GM12878 (cell line): Measurements from ENCODE around the gene IL4. TPM values are rescaled to one million over a fixed set of nuclear protein-coding genes. Genes with fewer than 3 reads are reported as not detected.
A peak's percentile ranks its signal among the peaks of the same experiment; 100 is the strongest.

Experiments
- ATAC-seq: fragments of 200-7000 bp; cut with Tn5 transposase; 3 replicates; pipeline ENCODE4 v1.9.1; 2020; ENCODE audit warnings: mild to moderate bottlenecking, moderate library complexity
- BruUV-seq: library from RNA; stranded (reverse); fragments of 400-500 nt; replicated peaks from 2 replicates; lab custom pipeline; 2021; lab: Mats Ljungman, UMichigan
- CTCF ChIA-PET: fragments of 300-600 bp; sonication (Branson Sonifier 250); formaldehyde crosslinking; extraction: SDS; loops from one replicate; lab custom pipeline; 2021; ENCODE audit warnings: inconsistent platforms; lab: Yijun Ruan, JAX
- POLR2A ChIA-PET: fragments of 350-600 bp; formaldehyde crosslinking; extraction: SDS; loops from one replicate; lab custom pipeline; 2021; ENCODE audit warnings: inconsistent platforms; lab: Charles Lee
- RAD21 ChIA-PET: fragments of 300-600 bp; sonication (Branson Sonifier 250); formaldehyde crosslinking; loops from one replicate; lab custom pipeline; 2023; ENCODE audit warnings: antibody characterized with exemption; ENCODE audit not compliant: unreplicated experiment; lab: Charles Lee
- SMC1A ChIA-PET: fragments of 300-600 bp; sonication (Branson Sonifier 250); formaldehyde crosslinking; loops from one replicate; lab custom pipeline; 2023; ENCODE audit not compliant: unreplicated experiment, uncharacterized antibody; lab: Charles Lee
- DNase-seq: peaks from one replicate; pipeline ENCODE4 v3.0.0-alpha.2; 2011; ENCODE audit warnings: low read depth, low spot score
- FAIRE-seq: peaks from 3 replicates; lab custom pipeline; 2011; peaks lifted over from hg19 to GRCh38; lab: Jason Lieb, UNC
- H2AFZ ChIP-seq: 2 replicates; pipeline ENCODE4 v1.6.0; 2011; ENCODE audit warnings: low read depth, low read length, control low read depth; ENCODE audit not compliant: control insufficient read depth
- H3K27ac ChIP-seq: 2 replicates; pipeline ENCODE4 v1.5.1; 2011; ENCODE audit warnings: control low read depth; ENCODE audit not compliant: control insufficient read depth, insufficient read depth
- H3K27me3 ChIP-seq, 2 experiments: replicated peaks in 1 of 2; 2 replicates each; pipeline versions ENCODE4 v1.6.0 to v1.6.1; 2011; ENCODE audit warnings: low read length in 1 of 2; ENCODE audit not compliant: control insufficient read depth in 2 of 2, insufficient read depth in 2 of 2
- H3K36me3 ChIP-seq, 2 experiments: 2 replicates each; pipeline ENCODE4 v1.5.1; 2011; ENCODE audit warnings: low read length in 1 of 2; ENCODE audit not compliant: control insufficient read depth in 2 of 2, insufficient read depth in 2 of 2
- H3K4me1 ChIP-seq: 2 replicates; pipeline ENCODE4 v1.6.1; 2011; ENCODE audit warnings: mild to moderate bottlenecking, low read length, moderate library complexity, mixed read lengths; ENCODE audit not compliant: control insufficient read depth, insufficient read depth
- H3K4me2 ChIP-seq: 2 replicates; pipeline ENCODE4 v1.6.0; 2011; ENCODE audit warnings: control low read depth; ENCODE audit not compliant: control insufficient read depth, insufficient read depth
- H3K4me3 ChIP-seq: fragments of 200-600 bp; sonication (generic); 2 replicates; pipeline ENCODE4 v1.5.1; 2016
- H3K79me2 ChIP-seq: 2 replicates; pipeline ENCODE4 v1.6.0; 2011; ENCODE audit warnings: low read length; ENCODE audit not compliant: control insufficient read depth, insufficient read depth
- H3K9ac ChIP-seq: 2 replicates; pipeline ENCODE4 v1.8.0; 2011; ENCODE audit warnings: low read length, control low read depth, mixed read lengths; ENCODE audit not compliant: control insufficient read depth, insufficient read depth
- H3K9me3 ChIP-seq: replicated peaks from 3 replicates; pipeline ENCODE4 v1.5.1; 2011; ENCODE audit warnings: mild to moderate bottlenecking, low read length; ENCODE audit not compliant: control insufficient read depth, insufficient read depth
- H4K20me1 ChIP-seq: 2 replicates; pipeline ENCODE4 v1.6.0; 2011; ENCODE audit not compliant: control insufficient read depth, insufficient read depth
- HCFC1 ChIP-seq: fragments of 150-350 bp; IDR thresholded peaks from 2 replicates; pipeline ENCODE4 v1.6.1; 2014; ENCODE audit warnings: low read length
- HDAC6 ChIP-seq: fragments of 200-600 bp; sonication (generic); IDR thresholded peaks from one replicate; pipeline ENCODE4 v1.8.0; 2017; ENCODE audit warnings: antibody characterized with exemption; ENCODE audit not compliant: unreplicated experiment
- NR2F1 ChIP-seq: fragments of 450-650 bp; conservative IDR thresholded peaks from 2 replicates; pipeline ENCODE4 v1.6.1; 2017; ENCODE audit warnings: mild to moderate bottlenecking
- RAD21 ChIP-seq: IDR thresholded peaks from 2 replicates; pipeline ENCODE4 v1.6.1; 2011; ENCODE audit warnings: mild to moderate bottlenecking, low read depth, low read length, moderate library complexity; ENCODE audit not compliant: insufficient read depth
- SMAD1 ChIP-seq: fragments of 450-650 bp; IDR thresholded peaks from 2 replicates; pipeline ENCODE4 v1.6.1; 2018; ENCODE audit warnings: mild to moderate bottlenecking, low read depth; ENCODE audit not compliant: partially characterized antibody
- ZNF592 ChIP-seq: fragments of 450-650 bp; IDR thresholded peaks from 2 replicates; pipeline ENCODE4 v1.6.1; 2017; ENCODE audit warnings: mild to moderate bottlenecking, moderate library complexity
- WGBS: methylation state at CpG from one replicate; pipeline ENCODE4 v1.1.6; 2016; ENCODE audit warnings: low lambda C conversion rate; ENCODE audit not compliant: insufficient replicate concordance, insufficient coverage; ENCODE audit errors: missing lambda C conversion rate; 5-methylcytosine and 5-hydroxymethylcytosine counted together
- in situ Hi-C: fragments of 300-500 bp; cut with MboI; formaldehyde crosslinking; loops from 9 replicates; pipeline ENCODE4 v1.14.3; 2018; ENCODE audit warnings: mixed read lengths
- intact Hi-C: fragments of 100-400 bp; cut with micrococcal nuclease; formaldehyde crosslinking; loops from one replicate; pipeline ENCODE4 v1.14.2; 2022; ENCODE audit not compliant: unreplicated experiment
- polyA plus RNA-seq, 11 experiments: library from polyadenylated mRNA; depleted of rRNA in 4 of 11; unstranded in 6 of 11; stranded (reverse) in 5 of 11; fragments of >200 nt; fragmentation: Nextera tagmentation in 4 of 11; fragmentation: Illumina TruSeq in 1 of 11; extraction: Ambion mirVana in 4 of 11; extraction: Trizol in 1 of 11; gene quantifications; 1 replicate in 1 of 11; 2 replicates in 10 of 11; pipeline versions ENCODE4 v1.2.1 to v1.2.3, GENCODE V29; 2011 to 2016; ENCODE audit warnings: inconsistent platforms in 2 of 11, missing spikeins in 2 of 11, low read depth in 1 of 11
- total RNA-seq, 4 experiments: library from RNA; depleted of rRNA in 3 of 4; stranded (reverse); fragments of >200 nt in 3 of 4; fragmentation: Illumina TruSeq in 1 of 4; extraction: Trizol in 1 of 4; gene quantifications; 2 replicates each; pipeline versions ENCODE4 v1.2.1 to v1.2.3, GENCODE V29; 2013 to 2021

The IL4 gene
- total and polyA plus RNA-seq, 10 of the 15 experiments (the other 5 are each of a cell fraction or from before 2014, with no cell fraction given), result 0.20 to 0.80 (median 0.50) TPM; not detected in 7

- TF ChIP-seq SMAD1, result no peak
- no peak for TF ChIP-seq RAD21
- TF ChIP-seq NR2F1, result no peak
- no peak for TF ChIP-seq HCFC1
- TF ChIP-seq, all 136 proteins: peak for 0
- no peaks in the 10 kb centered on the region for H3K27me3 ChIP-seq
- in situ Hi-C loops, result no loop called here
- 98% methylated on average over 3 of the region's 3 CpGs for WGBS
- DNase-seq, result no peak
- no peak overlapping the region for H3K4me3 ChIP-seq
- ATAC-seq, result no peak
- H4K20me1 ChIP-seq, result no peaks in the 10 kb centered on the region
- no peaks in the 10 kb centered on the region for H3K9me3 ChIP-seq
- H3K4me1 ChIP-seq, result peaks cover 30% of the 10 kb centered on the region
- H3K27ac ChIP-seq, result no peak overlapping the region
- intact Hi-C loops, result no loop called here
- ChIA-PET CTCF (interaction anchor here (1.1 to 2.4 kb wide), 2 partner anchors 10 to 145 kb away, joined by 3 to 9 read pairs; no protein-coding TSS in a partner anchor), SMC1A (interaction anchor here (11.4 kb wide), 1 partner anchor 9 kb away, joined by 156 read pairs; the partner anchor contains the start of gene IL13), POLR2A (interaction anchor here (7.1 to 11.2 kb wide), 2 partner anchors 8 to 17 kb away, joined by 79 to 118 read pairs; partner anchors contain the start of gene IL13), RAD21 (no interaction called here)
- H3K36me3 ChIP-seq, result no peaks in the 10 kb centered on the region
- no peak overlapping the region for H3K4me2 ChIP-seq
- H3K9ac ChIP-seq, result no peak overlapping the region
- H3K79me2 ChIP-seq, result no peaks in the 10 kb centered on the region
- no peak for FAIRE-seq
- no TSS peak for BruUV-seq
- H2AFZ ChIP-seq, result no peak overlapping the region
Observed at GRCh38 chr5:132671000-132671399, 2.8 kb upstream of the IL4 start.

GRCh38 chr5:132673488-132673887 is 301 bp upstream of the IL4 start:
- in situ Hi-C loops, result no loop called here
- POLR2A ChIA-PET, result interaction anchor here (1.0 to 11.2 kb wide), 5 partner anchors 11 to 87 kb away, joined by 4 to 118 read pairs (median 21); partner anchors contain the start of gene IL13
- no peak for ATAC-seq
- Histone ChIP-seq H2AFZ (no peak overlapping the region), H3K4me2 (no peak overlapping the region), H3K9ac (no peak overlapping the region)
- no TSS peak for BruUV-seq
- no peak for TF ChIP-seq HDAC6
- TF ChIP-seq ZNF592, result 0 out of 2 replicates have a peak, but pooled peaks have one; percentile 41
- TF ChIP-seq, all 136 proteins: peak for 1
- Histone ChIP-seq H3K27me3 (no peaks in the 10 kb centered on the region), H3K9me3 (no peaks in the 10 kb centered on the region), H3K4me3 (no peak overlapping the region), H3K36me3 (no peaks in the 10 kb centered on the region), H3K4me1 (peaks cover 33% of the 10 kb centered on the region), H4K20me1 (no peaks in the 10 kb centered on the region), H3K79me2 (no peaks in the 10 kb centered on the region), H3K27ac (peak overlapping the region; percentile 75)
- FAIRE-seq, result no peak
- 33% methylated on average over 1 of the region's 1 CpG for WGBS
- SMC1A ChIA-PET, result interaction anchor here (1.6 to 11.4 kb wide), 12 partner anchors 11 to 146 kb away, joined by 3 to 156 read pairs (median 11); partner anchors contain the start of genes CCNI2, IL13 and KIF3A
- DNase-seq, result no peak
- CTCF ChIA-PET, result interaction anchor here (0.7 to 5.1 kb wide), 8 partner anchors 11 to 147 kb away, joined by 3 to 57 read pairs (median 4); no protein-coding TSS in a partner anchor
- intact Hi-C loops, result no loop called here
- RAD21 ChIA-PET, result interaction anchor here (1.0 to 7.7 kb wide), 6 partner anchors 11 to 147 kb away, joined by 3 to 148 read pairs (median 21); partner anchors contain the start of gene KIF3A
